ENCODE measurements around the gene TMED4. TPM values are rescaled to one million over a fixed set of nuclear protein-coding genes. Genes with fewer than 3 reads are reported as not detected.

TMED4 gene
- total and polyA plus RNA-seq, 2 of the 13 experiments (the other 11 are each of a cell fraction or from before 2014, with no cell fraction given) = 81.4 to 109 TPM

- TF ChIP-seq CHD2 (IDR thresholded peaks at IDR 0.05; ENCODE audit: low read depth, low read length) (no peak), ZNF780A (CRISPR knock-in tag; IDR thresholded peaks at IDR 0.05) (no peak), ZNF639 (CRISPR knock-in tag; conservative IDR thresholded peaks at IDR 0.05) (no peak), TGIF2 (CRISPR knock-in tag; IDR thresholded peaks at IDR 0.05) (0 out of 2 replicates have a peak, but pooled peaks have one; percentile 36), ZNF138 (CRISPR knock-in tag; IDR thresholded peaks at IDR 0.05; ENCODE audit: low read depth) (no peak), ATF4 (CRISPR knock-in tag; IDR thresholded peaks at IDR 0.05) (no peak), HNF1B (CRISPR knock-in tag; IDR thresholded peaks at IDR 0.05) (0 out of 2 replicates have a peak, but pooled peaks have one; percentile 24), ZNF225 (CRISPR knock-in tag; IDR thresholded peaks at IDR 0.05) (no peak), ZNF619 (CRISPR knock-in tag; IDR thresholded peaks at IDR 0.05) (no peak), E2F1 (CRISPR knock-in tag; IDR thresholded peaks at IDR 0.05) (no peak), POGK (CRISPR knock-in tag; conservative IDR thresholded peaks at IDR 0.05) (0 out of 2 replicates have a peak, but pooled peaks have one; percentile 30), BRF2 (CRISPR knock-in tag; IDR thresholded peaks at IDR 0.05) (no peak), TOE1 (CRISPR knock-in tag; IDR thresholded peaks at IDR 0.05) (no peak), HOXA5 (CRISPR knock-in tag; IDR thresholded peaks at IDR 0.05) (no peak)
- TF ChIP-seq, protein P1, sequence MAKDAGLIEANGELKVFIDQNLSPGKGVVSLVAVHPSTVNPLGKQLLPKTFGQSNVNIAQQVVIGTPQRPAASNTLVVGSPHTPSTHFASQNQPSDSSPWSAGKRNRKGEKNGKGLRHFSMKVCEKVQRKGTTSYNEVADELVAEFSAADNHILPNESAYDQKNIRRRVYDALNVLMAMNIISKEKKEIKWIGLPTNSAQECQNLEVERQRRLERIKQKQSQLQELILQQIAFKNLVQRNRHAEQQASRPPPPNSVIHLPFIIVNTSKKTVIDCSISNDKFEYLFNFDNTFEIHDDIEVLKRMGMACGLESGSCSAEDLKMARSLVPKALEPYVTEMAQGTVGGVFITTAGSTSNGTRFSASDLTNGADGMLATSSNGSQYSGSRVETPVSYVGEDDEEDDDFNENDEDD (CRISPR knock-in tag; IDR thresholded peaks at IDR 0.05; ENCODE audit: borderline replicate concordance) = no peak
- TF ChIP-seq, protein P2, sequence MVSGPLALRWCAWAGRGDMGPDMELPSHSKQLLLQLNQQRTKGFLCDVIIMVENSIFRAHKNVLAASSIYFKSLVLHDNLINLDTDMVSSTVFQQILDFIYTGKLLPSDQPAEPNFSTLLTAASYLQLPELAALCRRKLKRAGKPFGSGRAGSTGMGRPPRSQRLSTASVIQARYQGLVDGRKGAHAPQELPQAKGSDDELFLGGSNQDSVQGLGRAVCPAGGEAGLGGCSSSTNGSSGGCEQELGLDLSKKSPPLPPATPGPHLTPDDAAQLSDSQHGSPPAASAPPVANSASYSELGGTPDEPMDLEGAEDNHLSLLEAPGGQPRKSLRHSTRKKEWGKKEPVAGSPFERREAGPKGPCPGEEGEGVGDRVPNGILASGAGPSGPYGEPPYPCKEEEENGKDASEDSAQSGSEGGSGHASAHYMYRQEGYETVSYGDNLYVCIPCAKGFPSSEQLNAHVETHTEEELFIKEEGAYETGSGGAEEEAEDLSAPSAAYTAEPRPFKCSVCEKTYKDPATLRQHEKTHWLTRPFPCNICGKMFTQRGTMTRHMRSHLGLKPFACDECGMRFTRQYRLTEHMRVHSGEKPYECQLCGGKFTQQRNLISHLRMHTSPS (CRISPR knock-in tag; IDR thresholded peaks at IDR 0.05; ENCODE audit: low read depth) = no peak
Observed at GRCh38 chr7:44622342-44623151, 40.5 kb upstream of the TMED4 start (continued).
